SK-N-SH (cell line): ENCODE measurements around the gene CAV1.

Experiments used
- CTCF ChIP-seq: fragments of 200-600 bp; sonication (generic); IDR thresholded peaks from 2 replicates; pipeline ENCODE4 v1.6.1; 2017; ENCODE audit warnings: antibody characterized with exemption, mild to moderate bottlenecking, moderate library complexity
- EP300 ChIP-seq, 2 experiments: IDR thresholded peaks; 2 replicates each; pipeline versions ENCODE4 v1.4.0 to v1.6.1; 2012; ENCODE audit warnings: borderline replicate concordance in 1 of 2, low read depth in 1 of 2, low read length in 1 of 2
- EZH2phosphoT487 ChIP-seq: fragments of 200-600 bp; sonication (generic); IDR thresholded peaks from 2 replicates; pipeline ENCODE4 v1.6.1; 2017; ENCODE audit warnings: low read depth, mixed run types, mild to moderate bottlenecking, antibody characterized with exemption, moderate library complexity, borderline replicate concordance
- GATA2 ChIP-seq: sonication (generic); formaldehyde crosslinking; IDR thresholded peaks from 2 replicates; pipeline ENCODE4 v1.5.0; 2020; ENCODE audit warnings: mild to moderate bottlenecking, missing genetic modification reagents
- POLR2AphosphoS5 ChIP-seq: IDR thresholded peaks from 2 replicates; pipeline ENCODE4 v1.6.1; 2012; ENCODE audit warnings: low read depth, low read length
- REST ChIP-seq: IDR thresholded peaks from 2 replicates; pipeline ENCODE4 v1.6.1; 2012; ENCODE audit warnings: mild to moderate bottlenecking, low read depth, low read length, moderate library complexity
- YY1 ChIP-seq: IDR thresholded peaks from 2 replicates; pipeline ENCODE4 v1.4.0; 2012; ENCODE audit warnings: low read depth, mild to moderate bottlenecking

- no peak for TF ChIP-seq YY1
- no peak for TF ChIP-seq EZH2phosphoT487
- no peak for TF ChIP-seq CTCF
- TF ChIP-seq EP300 (IDR thresholded peaks at IDR 0.05; ENCODE audit: borderline replicate concordance in 1 of 2, low read depth in 1 of 2, low read length in 1 of 2) = no peak
- no peak for TF ChIP-seq REST
- no peak for TF ChIP-seq GATA2 (CRISPR knock-in tag)
- no peak for TF ChIP-seq POLR2AphosphoS5
Observed at GRCh38 chr7:116535416-116535815, 10.6 kb downstream of the CAV1 start.
